ENCODE measurements around the gene INTS11.

DNA sequence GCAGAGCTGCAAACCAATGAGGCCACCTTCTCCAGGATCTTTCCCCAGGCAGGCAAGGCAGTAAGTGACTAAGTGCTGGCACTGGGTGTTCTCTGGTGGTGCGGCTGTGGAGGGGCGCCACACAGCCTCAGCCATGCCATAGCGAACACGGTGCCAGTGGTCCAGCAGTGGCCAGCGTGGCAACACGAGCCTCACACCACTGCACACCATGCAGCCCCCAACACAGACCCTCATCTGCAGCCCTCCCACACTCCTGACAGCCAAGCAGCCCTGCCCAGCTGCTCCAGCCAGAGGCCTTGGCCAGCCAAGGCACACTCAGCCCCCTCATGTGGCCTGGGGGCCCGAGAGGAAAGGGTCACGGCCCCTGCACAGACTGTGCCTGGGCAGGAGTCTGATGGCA, 3.0 kb downstream of the INTS11 start:
- TF ChIP-seq POLR2AphosphoS5 (IDR thresholded peaks at IDR 0.05; ENCODE audit: borderline replicate concordance, low read depth, low read length) (no peak), FOXP2 (optimal IDR thresholded peaks at IDR 0.05; ENCODE audit: control extremely low read depth, extremely low read length, insufficient read depth) (no peak), EZH2 (IDR thresholded peaks at IDR 0.05) (no peak)

All from SK-N-MC (cell line).